GOT3 (cell line): Measurements from ENCODE around the gene C18orf63.
"Not testable (repeated sequence)": the region's sequence is repeated elsewhere in the genome, so short reads cannot be mapped to it uniquely, and the experiment has no call there.

ENCODE experiments used
- DNase-seq: peaks from one replicate; lab custom pipeline; 2025; ENCODE audit warnings: mixed read lengths; lab: John Stamatoyannopoulos, UW

Gene C18orf63

GRCh38 chr18:74315464-74316256 lies at the start of gene C18orf63:
Gene C18orf63 (plus strand): TSS chr18:74315839. CDS start chr18:74317866, 2,027 bp downstream.
- no peak for DNase-seq

GRCh38 chr18:74266161-74266560 lies 49.5 kb upstream of the C18orf63 start:
- DNase-seq = no peak

- DNase-seq = no peak
These were observed 47.5 kb upstream of the C18orf63 start for GRCh38 chr18:74268175-74268574.

- no peak for DNase-seq
These were observed 46.6 kb upstream of the C18orf63 start for GRCh38 chr18:74268933-74269620.

- no peak for DNase-seq
These were observed 44.0 kb upstream of the C18orf63 start for GRCh38 chr18:74271635-74272034.

GRCh38 chr18:74273394-74273793 lies 42.2 kb upstream of the C18orf63 start:
- DNase-seq = no peak

GRCh38 chr18:74274700-74275099 lies 40.9 kb upstream of the C18orf63 start:
- DNase-seq = no peak

GRCh38 chr18:74275736-74276135 lies 39.9 kb upstream of the C18orf63 start:
- DNase-seq = no peak

- DNase-seq = no peak
These were observed 39.0 kb upstream of the C18orf63 start for GRCh38 chr18:74276609-74277008.

- no peak for DNase-seq
These were observed 38.3 kb upstream of the C18orf63 start for GRCh38 chr18:74277296-74277695.

GRCh38 chr18:74278058-74278457 lies 37.6 kb upstream of the C18orf63 start:
- no peak for DNase-seq

GRCh38 chr18:74278983-74279382 lies 36.7 kb upstream of the C18orf63 start:
- DNase-seq = no peak

GRCh38 chr18:74281011-74281979 lies 34.3 kb upstream of the C18orf63 start:
- DNase-seq = no peak

GRCh38 chr18:74281980-74282754 lies 33.5 kb upstream of the C18orf63 start:
- DNase-seq = no peak

- no peak for DNase-seq
These were observed 32.7 kb upstream of the C18orf63 start for GRCh38 chr18:74282755-74283554.

- no peak for DNase-seq
These were observed 32.0 kb upstream of the C18orf63 start for GRCh38 chr18:74283646-74284045.

- DNase-seq = no peak
These were observed 31.3 kb upstream of the C18orf63 start for GRCh38 chr18:74284191-74284979.

GRCh38 chr18:74284980-74285355 lies 30.7 kb upstream of the C18orf63 start:
- no peak for DNase-seq

- not testable (repeated sequence) for DNase-seq
These were observed 30.1 kb upstream of the C18orf63 start for GRCh38 chr18:74285583-74285982.
